Measurements from ENCODE around the gene CAPRIN1. TPM values are rescaled to one million over a fixed set of nuclear protein-coding genes. Genes with fewer than 3 reads are reported as not detected.

The CAPRIN1 gene
- total RNA-seq, 3 donors from 2014 or later (not counting 1 experiment from before 2014, with no cell fraction given) = 118 to 158 (median 137) TPM

DNA sequence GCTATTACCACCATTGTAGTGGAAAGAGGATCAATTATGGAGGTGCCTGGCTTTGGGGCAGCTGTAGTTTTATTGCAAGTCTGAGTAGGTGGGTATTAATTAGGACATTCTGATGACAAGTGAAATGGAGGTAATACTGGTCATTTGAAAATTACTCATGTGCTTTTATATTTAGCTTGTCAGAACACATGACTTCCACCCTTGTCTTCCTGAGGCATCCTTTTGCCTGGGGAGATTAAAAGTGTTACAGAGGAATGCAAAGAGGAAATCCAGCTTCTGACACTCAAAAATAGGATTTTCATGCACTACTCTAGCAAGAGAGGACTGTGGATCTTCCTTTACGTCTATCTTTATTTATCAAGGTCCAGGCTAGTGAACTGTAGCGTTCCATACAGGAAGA is 44.7 kb upstream of the CAPRIN1 start:
- H3K36me3 Mint-ChIP-seq = no peaks in the 10 kb centered on the region
- H3K4me1 Mint-ChIP-seq = no peaks in the 10 kb centered on the region
- no peak for DNase-seq
- H3K27ac Mint-ChIP-seq = no peak overlapping the region
- Histone ChIP-seq H3K9me3 (ENCODE audit: control insufficient read depth, insufficient read depth, low read length) (no peaks in the 10 kb centered on the region), H3K36me3 (ENCODE audit: control insufficient read depth, insufficient read depth, low read length) (no peaks in the 10 kb centered on the region), H3K27me3 (ENCODE audit: control insufficient read depth, insufficient read depth, low read length) (no peaks in the 10 kb centered on the region), H3K4me3 (ENCODE audit: low read length) (no peak overlapping the region), H3K27ac (ENCODE audit: low read length) (no peak overlapping the region), H3K4me1 (ENCODE audit: control insufficient read depth, insufficient read depth, low read length) (no peaks in the 10 kb centered on the region)
- no peak for ATAC-seq
- TF ChIP-seq, protein P1, sequence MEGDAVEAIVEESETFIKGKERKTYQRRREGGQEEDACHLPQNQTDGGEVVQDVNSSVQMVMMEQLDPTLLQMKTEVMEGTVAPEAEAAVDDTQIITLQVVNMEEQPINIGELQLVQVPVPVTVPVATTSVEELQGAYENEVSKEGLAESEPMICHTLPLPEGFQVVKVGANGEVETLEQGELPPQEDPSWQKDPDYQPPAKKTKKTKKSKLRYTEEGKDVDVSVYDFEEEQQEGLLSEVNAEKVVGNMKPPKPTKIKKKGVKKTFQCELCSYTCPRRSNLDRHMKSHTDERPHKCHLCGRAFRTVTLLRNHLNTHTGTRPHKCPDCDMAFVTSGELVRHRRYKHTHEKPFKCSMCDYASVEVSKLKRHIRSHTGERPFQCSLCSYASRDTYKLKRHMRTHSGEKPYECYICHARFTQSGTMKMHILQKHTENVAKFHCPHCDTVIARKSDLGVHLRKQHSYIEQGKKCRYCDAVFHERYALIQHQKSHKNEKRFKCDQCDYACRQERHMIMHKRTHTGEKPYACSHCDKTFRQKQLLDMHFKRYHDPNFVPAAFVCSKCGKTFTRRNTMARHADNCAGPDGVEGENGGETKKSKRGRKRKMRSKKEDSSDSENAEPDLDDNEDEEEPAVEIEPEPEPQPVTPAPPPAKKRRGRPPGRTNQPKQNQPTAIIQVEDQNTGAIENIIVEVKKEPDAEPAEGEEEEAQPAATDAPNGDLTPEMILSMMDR (IDR thresholded peaks at IDR 0.05) = no peak
- intact Hi-C loops (cut with micrococcal nuclease) = no loop called here
- WGBS (ENCODE audit: insufficient coverage) = 83% methylated on average over 2 of the region's 2 CpGs
- H3K4me3 Mint-ChIP-seq = no peak overlapping the region
- no peaks in the 10 kb centered on the region for H3K9me3 Mint-ChIP-seq
- peaks cover 7 to 21% of the 10 kb centered on the region in 2 donors for H3K27me3 Mint-ChIP-seq (ENCODE audit: low read depth in 2 of 2)

DNA sequence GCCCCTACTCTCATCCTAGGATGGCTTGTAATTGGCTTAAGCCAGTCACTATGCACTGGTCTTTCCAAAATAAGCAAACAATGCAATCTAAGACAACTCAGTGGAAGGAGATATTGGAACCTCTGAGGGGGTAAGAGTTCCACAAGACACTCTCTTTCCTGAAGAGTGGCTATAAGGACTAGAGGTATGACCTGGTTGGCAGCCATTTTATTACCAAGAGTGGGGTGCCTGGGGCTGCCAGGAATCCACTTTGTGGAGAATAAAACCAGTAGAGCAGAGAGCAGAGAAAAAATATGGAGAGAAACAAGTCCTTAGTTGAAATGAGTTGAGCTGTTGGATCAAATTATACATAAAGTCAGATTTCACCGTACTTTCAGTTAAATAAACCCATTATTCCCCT is 38.8 kb upstream of the CAPRIN1 start:
- Histone ChIP-seq H3K27ac (ENCODE audit: low read length) (no peak overlapping the region), H3K4me3 (ENCODE audit: low read length) (no peak overlapping the region), H3K4me1 (ENCODE audit: control insufficient read depth, insufficient read depth, low read length) (no peaks in the 10 kb centered on the region), H3K27me3 (ENCODE audit: control insufficient read depth, insufficient read depth, low read length) (no peaks in the 10 kb centered on the region), H3K36me3 (ENCODE audit: control insufficient read depth, insufficient read depth, low read length) (no peaks in the 10 kb centered on the region), H3K9me3 (ENCODE audit: control insufficient read depth, insufficient read depth, low read length) (no peaks in the 10 kb centered on the region)
- intact Hi-C loops (cut with micrococcal nuclease) = no loop called here
- TF ChIP-seq, protein P1 (IDR thresholded peaks at IDR 0.05) = no peak
- DNase-seq (no peak), ATAC-seq (no peak)
- Mint-ChIP-seq H3K27me3 (ENCODE audit: low read depth in 2 of 2) (peaks cover 6 to 16% of the 10 kb centered on the region in 2 donors), H3K4me1 (no peaks in the 10 kb centered on the region), H3K27ac (no peak overlapping the region), H3K4me3 (no peak overlapping the region), H3K36me3 (no peaks in the 10 kb centered on the region), H3K9me3 (no peaks in the 10 kb centered on the region)
- WGBS (ENCODE audit: insufficient coverage) = no CpG with 5 or more reads among the region's 1 CpG

DNA sequence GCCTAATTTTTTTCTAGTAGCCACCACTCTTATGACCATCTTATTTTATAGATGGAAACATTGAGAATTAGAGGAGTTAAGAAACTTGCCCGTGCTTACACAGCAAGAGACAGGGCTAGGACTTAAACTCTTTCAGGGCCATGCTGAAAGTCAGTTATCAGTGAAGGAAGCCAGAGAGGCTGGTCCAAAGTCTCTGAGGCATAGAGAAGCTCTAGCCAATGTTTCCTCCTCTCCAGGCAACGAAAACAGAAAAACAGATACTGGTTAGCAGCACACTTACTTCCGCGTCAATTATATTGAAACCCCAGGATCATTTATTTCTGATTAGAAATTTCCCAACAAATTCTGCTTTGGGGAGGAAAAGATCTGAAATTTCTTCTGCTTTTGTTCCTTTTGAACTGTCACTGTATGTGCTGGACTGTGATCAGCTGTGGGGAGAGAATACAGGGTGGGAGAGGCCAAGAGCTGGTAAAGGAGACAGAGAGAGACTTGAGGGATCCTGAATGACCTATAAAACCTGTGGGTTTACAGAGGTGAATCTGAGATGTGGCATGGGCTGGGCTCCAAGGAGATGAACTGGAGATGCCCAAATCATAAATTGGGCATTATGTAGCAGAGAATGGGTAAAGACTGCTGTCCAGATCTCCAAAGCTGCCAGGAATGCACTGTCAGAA is 37.5 kb upstream of the CAPRIN1 start:
- H3K27me3 Mint-ChIP-seq (ENCODE audit: low read depth in 2 of 2) = peaks cover 6 to 16% of the 10 kb centered on the region in 2 donors
- no peaks in the 10 kb centered on the region for H3K9me3 Mint-ChIP-seq
- TF ChIP-seq, protein P1 (IDR thresholded peaks at IDR 0.05) = no peak
- H3K4me1 Mint-ChIP-seq = no peaks in the 10 kb centered on the region
- ATAC-seq (no peak), DNase-seq (no peak)
- WGBS (ENCODE audit: insufficient coverage) = 100% methylated on average over 4 of the region's 4 CpGs
- H3K36me3 ChIP-seq (ENCODE audit: control insufficient read depth, insufficient read depth, low read length) = no peaks in the 10 kb centered on the region
- H3K4me3 ChIP-seq (ENCODE audit: low read length) = no peak overlapping the region
- no peak overlapping the region for H3K27ac Mint-ChIP-seq
- no peaks in the 10 kb centered on the region for H3K4me1 ChIP-seq (ENCODE audit: control insufficient read depth, insufficient read depth, low read length)
- H3K27ac ChIP-seq (ENCODE audit: low read length) = no peak overlapping the region
- H3K4me3 Mint-ChIP-seq = no peak overlapping the region
- intact Hi-C loops (cut with micrococcal nuclease) = no loop called here
- H3K36me3 Mint-ChIP-seq = no peaks in the 10 kb centered on the region
- no peaks in the 10 kb centered on the region for H3K9me3 ChIP-seq (ENCODE audit: control insufficient read depth, insufficient read depth, low read length)
- no peaks in the 10 kb centered on the region for H3K27me3 ChIP-seq (ENCODE audit: control insufficient read depth, insufficient read depth, low read length)
